Ishikawa (cell line): ENCODE data around the gene CFAP73.

Experiments
- CEBPB ChIP-seq: IDR thresholded peaks from 2 replicates; pipeline ENCODE4 v1.6.1; 2012
- CREB1 ChIP-seq: IDR thresholded peaks from 2 replicates; pipeline ENCODE4 v1.6.1; 2012; ENCODE audit warnings: low read depth
- EGR1 ChIP-seq: IDR thresholded peaks from 2 replicates; pipeline ENCODE4 v1.6.1; 2012
- EP300 ChIP-seq: IDR thresholded peaks from 2 replicates; pipeline ENCODE4 v1.6.1; 2012; ENCODE audit warnings: borderline replicate concordance
- FOXM1 ChIP-seq: IDR thresholded peaks from 2 replicates; pipeline ENCODE4 v1.6.1; 2012; ENCODE audit warnings: low read depth, borderline replicate concordance
- NFIC ChIP-seq: IDR thresholded peaks from 2 replicates; pipeline ENCODE4 v1.6.1; 2012
- RAD21 ChIP-seq: IDR thresholded peaks from 2 replicates; pipeline ENCODE4 v1.6.1; 2012; ENCODE audit warnings: low read depth
- REST ChIP-seq: IDR thresholded peaks from 2 replicates; pipeline ENCODE4 v1.6.1; 2012; ENCODE audit warnings: low read depth, mild to moderate bottlenecking
- TCF12 ChIP-seq: IDR thresholded peaks from 2 replicates; pipeline ENCODE4 v1.6.1; 2012; ENCODE audit warnings: low read depth
- TEAD4 ChIP-seq: IDR thresholded peaks from 2 replicates; pipeline ENCODE4 v1.6.1; 2012
- YY1 ChIP-seq: IDR thresholded peaks from 2 replicates; pipeline ENCODE4 v1.6.1; 2012; ENCODE audit warnings: low read depth
- ZBTB7A ChIP-seq: IDR thresholded peaks from 2 replicates; pipeline ENCODE4 v1.6.1; 2012; ENCODE audit warnings: low read depth
- TF ChIP-seq, protein P1 (sequence below): IDR thresholded peaks from 2 replicates; pipeline ENCODE4 v1.6.1; 2012
- TF ChIP-seq, protein P2 (sequence below): IDR thresholded peaks from 2 replicates; pipeline ENCODE4 v1.6.1; 2012

DNA sequence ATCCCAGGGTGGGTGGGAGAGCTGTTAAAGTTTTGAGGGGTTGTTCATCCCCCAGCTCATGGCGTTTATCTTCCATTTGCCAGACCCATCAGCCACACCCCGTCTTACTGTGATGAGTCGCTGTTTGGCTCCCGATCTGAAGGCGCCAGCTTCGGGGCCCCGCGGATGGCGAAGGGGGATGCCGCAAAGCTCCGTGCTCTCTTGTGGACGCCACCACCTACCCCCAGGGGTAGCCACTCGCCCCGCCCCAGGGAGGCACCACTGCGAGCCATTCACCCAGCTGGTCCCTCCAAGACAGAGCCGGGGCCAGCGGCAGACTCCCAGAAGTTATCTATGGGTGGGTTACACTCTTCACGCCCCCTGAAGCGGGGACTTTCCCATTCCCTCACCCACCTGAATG is 41.7 kb downstream of the CFAP73 start:
- TF ChIP-seq EP300 (no peak), CREB1 (no peak), TEAD4 (no peak), REST (no peak), YY1 (no peak), RAD21 (no peak), CEBPB (no peak), EGR1 (no peak), NFIC (no peak), ZBTB7A (no peak), FOXM1 (no peak), TCF12 (no peak)
- TF ChIP-seq, protein P1, sequence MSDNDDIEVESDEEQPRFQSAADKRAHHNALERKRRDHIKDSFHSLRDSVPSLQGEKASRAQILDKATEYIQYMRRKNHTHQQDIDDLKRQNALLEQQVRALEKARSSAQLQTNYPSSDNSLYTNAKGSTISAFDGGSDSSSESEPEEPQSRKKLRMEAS, result no peak
- TF ChIP-seq, protein P2, sequence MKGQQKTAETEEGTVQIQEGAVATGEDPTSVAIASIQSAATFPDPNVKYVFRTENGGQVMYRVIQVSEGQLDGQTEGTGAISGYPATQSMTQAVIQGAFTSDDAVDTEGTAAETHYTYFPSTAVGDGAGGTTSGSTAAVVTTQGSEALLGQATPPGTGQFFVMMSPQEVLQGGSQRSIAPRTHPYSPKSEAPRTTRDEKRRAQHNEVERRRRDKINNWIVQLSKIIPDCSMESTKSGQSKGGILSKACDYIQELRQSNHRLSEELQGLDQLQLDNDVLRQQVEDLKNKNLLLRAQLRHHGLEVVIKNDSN, result no peak
